SK-N-MC (cell line): Measurements from ENCODE around the gene CARD11.

Experiments used
- EZH2 ChIP-seq: fragments of 200-600 bp; sonication (generic); IDR thresholded peaks from one replicate; pipeline ENCODE4 v1.6.1; 2017; ENCODE audit warnings: antibody characterized with exemption
- POLR2AphosphoS5 ChIP-seq: IDR thresholded peaks from 2 replicates; pipeline ENCODE4 v1.6.1; 2012; ENCODE audit warnings: mild to moderate bottlenecking, low read depth, low read length, borderline replicate concordance

DNA sequence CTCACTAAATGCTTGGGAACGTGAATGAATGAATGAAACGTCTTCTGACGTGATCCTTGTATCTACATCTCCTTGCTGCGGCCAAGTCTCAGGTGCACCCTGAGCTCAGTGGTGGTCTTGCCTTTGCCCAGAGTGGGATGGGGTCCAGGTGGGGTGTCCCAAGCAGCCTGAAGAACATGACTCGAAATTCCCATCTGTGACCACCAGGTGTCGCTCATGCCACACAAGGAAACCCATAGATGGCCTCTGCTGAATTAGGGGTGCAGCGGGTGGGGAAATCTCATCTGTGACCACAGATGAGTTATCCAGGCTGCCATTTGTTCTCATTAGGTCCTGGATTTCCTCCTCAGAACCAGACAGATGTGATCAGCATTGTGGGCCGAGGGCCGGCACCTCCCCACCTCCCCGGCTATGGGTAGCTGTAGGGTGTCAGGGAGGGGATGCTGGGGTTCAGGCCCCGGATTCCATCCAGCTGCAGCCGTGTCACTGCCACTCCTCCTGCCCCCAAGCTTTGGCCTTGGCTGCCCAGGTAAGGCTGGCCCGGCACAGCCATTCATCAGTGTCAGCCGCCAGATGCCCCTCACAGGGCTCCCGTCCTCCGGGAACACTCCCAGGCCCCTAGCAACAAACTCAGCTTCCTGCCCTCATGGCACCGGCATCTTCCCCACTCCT lies 178.5 kb downstream of the CARD11 start:
- no peak for TF ChIP-seq POLR2AphosphoS5
- no peak for TF ChIP-seq EZH2
